CD4-positive, alpha-beta T cell treated with Interleukin-2 at 100 ng/mL for 4 hours (primary cell): Measurements from ENCODE around the gene LCE1D.

Experiments
- DNase-seq: peaks from one replicate; pipeline ENCODE4 v3.0.0-alpha.2; 2020; ENCODE audit warnings: low spot score

The LCE1D gene, protein sequence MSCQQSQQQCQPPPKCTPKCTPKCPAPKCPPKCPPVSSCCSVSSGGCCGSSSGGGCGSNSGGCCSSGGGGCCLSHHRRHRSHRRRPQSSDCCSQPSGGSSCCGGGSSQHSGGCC

DNA sequence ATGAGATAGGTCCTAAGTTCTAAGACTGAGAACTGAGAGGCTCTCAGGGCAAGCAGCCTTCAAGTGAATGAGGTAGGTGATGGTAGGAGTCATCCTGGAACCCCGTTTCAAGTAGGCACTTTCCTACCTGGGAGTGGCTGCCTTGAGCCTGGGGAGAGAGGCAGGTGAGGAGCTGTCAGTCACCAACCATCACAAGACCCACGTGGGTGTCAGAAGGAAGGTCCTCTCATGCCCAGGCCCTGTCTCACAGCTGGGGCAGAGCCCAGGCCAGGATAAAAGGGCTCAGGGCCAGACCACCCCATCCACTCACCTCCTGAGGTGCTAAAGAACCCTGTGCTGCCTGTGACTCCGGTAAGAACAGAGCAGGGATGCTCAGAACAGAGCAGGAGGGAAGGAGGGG lies at the start of gene LCE1D:
Gene LCE1D, plus strand, starts transcription at position 301 of the 400 bp plus-strand sequence. CDS start 1,074 bp downstream, outside the sequence.
- DNase-seq: no peak

DNA sequence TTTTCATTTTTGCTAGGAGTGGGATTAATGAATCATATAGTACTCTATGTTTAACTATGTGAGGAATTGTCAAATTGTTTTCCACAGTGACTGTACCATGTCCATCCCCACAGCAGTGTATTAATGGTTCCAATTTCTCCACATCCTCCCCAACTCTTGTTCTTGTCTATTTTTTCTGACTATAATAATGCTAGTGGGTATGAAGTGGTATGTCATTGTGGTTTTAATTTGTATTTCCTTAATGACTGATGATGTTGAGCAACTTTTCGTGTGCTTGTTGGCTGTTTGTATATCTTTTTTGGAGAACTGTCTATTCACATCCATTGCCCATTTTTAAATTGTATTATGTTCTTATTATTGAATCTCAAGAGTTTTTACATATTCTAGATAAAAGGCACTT lies 48.7 kb upstream of the LCE1D start:
- DNase-seq: no peak

DNA sequence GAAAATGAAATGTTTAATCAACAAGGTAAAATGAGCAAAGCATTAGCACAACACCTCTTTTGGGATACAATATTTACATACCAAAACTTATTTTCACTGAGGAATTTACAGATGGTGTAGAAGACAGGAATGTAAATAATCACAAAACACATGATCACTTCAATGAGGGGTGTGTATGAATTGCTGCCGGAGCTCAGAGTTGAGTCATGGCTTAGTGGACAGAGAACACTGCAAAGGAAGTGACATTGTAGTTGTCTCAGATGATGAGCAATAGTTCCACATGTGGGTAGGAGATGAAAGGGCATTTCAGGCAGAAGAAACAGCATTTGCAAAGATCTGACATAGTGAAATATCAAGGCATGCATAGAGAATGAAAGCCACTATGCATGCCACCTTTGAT lies 44.3 kb upstream of the LCE1D start:
- DNase-seq: no peak

DNA sequence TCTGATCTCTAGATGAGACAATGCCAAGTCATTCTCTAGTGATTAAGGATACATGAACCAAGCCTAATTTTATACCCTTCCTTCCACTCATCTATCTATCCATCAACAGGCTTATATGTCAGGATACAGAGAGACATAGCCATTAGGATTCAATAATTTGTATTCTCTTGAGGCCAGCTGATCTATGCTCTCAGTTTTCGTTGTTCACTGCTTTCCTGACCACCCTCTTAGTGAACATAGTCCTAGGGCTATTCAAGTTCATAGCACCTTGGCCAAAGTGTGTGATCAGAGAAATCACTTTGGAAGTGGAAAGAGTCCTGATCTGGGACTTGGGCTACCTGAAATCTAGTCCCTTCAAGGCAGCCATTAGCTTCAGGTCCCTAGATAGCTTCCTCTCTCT lies 42.9 kb upstream of the LCE1D start:
- DNase-seq: no peak

DNA sequence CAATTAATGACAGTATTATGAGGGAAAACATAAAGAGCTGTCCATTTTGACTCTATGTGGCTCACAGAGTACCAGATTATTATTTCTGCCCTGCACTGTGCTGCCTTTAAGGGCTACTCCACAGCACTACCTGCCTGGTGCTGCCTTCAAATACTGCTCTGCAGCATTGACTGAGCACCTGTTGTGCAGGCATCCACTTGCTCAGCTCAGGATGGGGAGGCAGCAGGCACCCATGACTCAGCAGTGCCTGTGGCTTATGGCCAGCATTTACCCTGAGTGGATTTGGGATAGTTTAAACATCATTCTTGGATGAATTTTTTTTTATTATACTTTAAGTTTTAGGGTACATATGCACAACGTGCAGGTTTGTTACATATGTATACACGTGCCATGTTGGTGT lies 39.6 kb upstream of the LCE1D start:
- no peak for DNase-seq

DNA sequence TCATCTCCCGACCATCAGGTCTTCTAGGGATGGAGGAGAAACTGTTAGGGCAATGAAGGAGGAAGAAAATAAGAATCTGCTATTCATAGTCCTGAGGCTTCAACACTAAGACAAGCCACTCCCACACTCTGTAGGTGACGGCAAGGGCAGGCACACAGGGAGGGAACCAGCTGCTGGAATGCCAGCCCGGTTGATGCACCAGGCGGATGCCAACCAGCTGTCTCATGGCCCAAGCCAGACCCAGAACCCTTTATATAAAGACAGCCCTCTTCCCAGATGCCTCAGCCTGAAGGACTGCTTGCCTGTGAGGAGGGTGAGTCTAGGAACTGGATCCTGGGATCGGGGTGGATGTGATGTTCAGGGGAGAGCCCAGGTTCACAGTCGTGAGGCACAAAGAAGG lies 38.8 kb upstream of the LCE1D start, which contains the start of gene KPRP:
Gene KPRP, plus strand, starts transcription at position 279 of the 400 bp plus-strand sequence. CDS start 1,564 bp downstream, outside the sequence.
- DNase-seq: no peak

DNA sequence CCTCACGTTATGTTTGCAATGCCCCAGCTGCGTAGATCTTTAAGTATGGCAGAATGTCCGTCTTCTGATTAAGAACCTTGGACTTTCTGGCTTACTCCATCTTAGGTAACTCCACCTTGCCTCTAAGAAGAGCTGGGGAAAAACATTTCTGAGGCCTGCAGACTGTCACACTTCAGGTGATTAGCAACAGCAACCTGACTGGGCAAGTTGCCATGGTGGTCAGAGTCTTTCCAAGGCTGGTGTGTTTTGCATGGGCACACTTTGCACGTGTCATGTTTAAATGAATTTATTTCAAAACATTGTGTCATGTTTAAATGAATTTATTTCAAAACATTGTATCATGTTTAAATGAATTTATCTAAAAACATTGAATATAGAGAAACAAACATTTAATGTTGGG lies 37.9 kb upstream of the LCE1D start:
- DNase-seq: no peak

DNA sequence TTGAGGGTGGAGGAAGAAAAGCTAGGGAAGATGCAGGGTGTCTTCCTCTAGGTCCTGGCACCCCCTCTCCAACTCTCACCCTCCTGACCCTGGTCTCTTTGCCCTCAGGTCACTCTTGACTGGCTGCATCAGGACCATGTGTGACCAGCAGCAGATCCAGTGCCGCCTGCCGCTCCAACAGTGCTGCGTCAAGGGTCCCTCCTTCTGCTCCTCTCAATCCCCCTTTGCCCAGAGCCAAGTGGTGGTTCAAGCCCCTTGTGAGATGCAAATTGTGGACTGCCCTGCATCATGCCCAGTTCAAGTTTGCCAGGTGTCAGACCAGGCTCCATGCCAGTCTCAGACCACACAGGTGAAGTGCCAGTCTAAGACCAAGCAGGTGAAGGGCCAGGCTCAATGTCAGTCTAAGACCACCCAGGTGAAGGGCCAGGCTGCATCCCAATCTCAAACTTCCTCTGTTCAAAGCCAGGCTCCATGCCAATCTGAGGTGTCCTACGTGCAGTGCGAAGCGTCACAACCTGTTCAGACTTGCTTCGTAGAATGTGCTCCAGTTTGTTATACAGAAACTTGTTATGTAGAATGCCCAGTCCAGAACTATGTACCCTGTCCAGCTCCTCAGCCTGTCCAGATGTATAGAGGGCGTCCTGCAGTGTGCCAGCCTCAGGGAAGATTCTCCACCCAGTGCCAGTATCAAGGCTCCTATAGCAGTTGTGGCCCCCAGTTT lies 36.9 kb upstream of the LCE1D start:
- no peak for DNase-seq

DNA sequence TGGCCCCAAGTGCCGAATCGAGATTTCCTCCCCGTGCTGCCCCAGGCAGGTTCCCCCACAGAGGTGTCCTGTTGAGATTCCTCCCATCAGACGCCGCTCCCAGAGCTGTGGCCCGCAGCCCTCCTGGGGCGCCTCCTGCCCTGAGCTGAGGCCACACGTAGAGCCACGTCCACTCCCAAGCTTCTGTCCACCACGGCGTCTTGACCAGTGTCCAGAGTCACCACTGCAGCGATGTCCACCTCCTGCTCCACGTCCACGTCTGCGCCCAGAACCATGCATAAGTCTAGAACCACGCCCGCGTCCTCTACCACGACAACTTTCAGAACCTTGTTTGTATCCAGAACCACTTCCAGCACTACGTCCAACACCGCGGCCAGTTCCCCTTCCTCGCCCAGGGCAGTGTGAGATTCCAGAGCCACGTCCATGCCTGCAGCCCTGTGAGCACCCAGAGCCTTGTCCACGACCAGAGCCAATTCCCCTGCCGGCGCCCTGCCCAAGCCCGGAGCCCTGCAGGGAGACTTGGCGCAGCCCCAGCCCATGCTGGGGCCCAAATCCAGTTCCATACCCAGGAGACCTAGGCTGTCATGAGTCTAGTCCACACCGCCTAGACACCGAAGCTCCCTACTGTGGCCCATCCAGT lies 35.9 kb upstream of the LCE1D start:
- no peak for DNase-seq

DNA sequence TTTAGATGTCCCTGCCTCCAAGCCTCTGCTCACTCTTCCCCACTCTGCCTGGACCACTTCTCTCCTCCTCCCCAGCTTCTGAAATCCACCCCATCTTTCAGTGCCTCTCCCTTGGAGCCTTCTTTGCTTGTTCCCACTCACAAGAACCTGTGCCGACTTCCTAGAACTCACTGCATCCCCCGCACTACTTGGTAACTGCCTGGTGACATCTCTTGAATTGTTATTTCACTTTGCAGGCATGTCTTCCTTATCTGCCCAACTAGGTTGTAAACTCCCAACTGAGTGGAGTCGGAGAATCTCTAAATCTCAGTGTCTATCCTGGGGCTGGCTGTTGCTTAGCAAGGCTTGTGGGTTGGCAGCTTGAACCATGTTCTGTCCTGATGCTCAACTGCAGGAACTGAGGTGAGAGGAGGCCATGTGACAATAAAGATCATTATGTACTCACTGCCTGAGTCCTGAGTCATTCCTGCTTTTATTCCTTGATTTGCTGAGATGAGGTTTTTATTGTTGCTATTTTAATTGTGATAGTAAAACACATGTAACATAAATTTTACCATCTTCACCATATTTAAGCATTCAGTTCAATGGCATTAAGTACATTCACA lies 34.8 kb upstream of the LCE1D start:
- DNase-seq: no peak

DNA sequence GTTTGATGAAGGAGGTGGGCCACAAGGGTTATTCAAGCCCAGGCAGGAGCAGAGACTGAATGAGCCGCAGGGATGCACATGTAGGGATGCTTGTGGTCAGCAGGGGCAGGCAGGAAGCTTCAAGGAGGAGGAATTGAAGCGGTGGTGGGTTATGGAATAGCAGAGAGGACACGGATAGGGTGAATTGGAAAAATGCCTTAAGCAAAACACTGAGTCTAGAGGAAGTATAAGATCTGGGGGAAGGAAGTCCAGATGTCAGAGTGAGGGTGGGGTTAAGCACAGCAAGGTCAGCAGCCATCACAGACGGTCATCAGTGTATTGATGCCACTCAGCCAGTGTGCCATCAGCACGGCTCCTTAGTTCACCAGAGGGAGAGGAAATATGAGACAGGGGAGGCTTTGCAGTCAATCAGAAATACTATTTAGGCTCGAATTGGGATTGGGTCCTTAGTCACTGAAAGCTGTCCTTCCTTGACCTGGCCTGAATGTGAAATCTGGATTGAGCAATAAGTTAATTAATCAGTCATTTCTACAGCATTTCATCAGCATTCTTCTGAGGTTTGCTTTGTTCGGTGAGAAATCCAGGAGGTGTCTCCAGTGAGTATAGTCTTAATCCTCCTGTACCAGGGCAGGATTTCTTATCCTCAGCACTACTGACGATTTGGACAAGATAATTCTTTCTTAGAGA lies 27.5 kb upstream of the LCE1D start:
- DNase-seq: no peak

DNA sequence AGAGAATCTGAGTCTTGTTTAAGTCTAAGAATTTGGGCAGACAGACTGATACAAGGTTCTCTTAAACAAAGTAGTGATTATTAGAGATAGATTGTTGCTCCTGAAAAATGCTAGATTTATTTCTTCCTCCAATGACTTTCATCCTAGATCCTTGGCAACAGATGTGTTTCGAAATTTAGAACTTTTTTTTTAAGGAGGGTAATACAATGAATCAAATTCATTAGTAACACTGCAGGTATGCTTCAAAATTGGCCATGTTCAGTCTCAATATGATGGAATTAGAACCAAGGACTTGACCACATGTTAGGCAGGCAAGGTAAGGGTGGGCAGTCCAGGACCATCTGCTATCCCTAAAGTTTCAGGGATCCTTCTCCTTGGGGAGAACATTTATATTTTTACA lies 26.1 kb upstream of the LCE1D start:
- DNase-seq: no peak

DNA sequence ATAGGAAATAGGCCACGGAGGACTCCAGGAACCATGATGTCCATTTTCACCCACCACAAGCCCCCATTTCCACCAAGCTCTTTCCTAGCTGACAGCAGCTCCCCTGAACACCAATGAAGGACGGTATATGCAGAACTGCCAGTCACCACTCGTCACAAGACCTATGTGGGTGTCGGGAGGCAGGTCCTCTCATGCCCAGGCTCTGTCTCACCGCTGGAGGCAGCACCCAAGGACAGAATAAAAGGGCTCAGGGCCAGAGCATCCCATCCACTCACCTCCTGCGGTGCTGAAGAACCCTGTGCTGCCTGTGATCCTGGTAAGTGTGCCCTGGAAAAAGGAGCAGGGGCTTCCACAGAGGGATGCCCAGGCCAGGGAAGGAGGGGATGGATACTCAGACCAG lies 21.6 kb upstream of the LCE1D start, which contains the start of gene LCE1F:
Gene LCE1F, plus strand, starts transcription at position 266 of the 400 bp plus-strand sequence. CDS start 1,232 bp downstream, outside the sequence.
- DNase-seq: no peak

DNA sequence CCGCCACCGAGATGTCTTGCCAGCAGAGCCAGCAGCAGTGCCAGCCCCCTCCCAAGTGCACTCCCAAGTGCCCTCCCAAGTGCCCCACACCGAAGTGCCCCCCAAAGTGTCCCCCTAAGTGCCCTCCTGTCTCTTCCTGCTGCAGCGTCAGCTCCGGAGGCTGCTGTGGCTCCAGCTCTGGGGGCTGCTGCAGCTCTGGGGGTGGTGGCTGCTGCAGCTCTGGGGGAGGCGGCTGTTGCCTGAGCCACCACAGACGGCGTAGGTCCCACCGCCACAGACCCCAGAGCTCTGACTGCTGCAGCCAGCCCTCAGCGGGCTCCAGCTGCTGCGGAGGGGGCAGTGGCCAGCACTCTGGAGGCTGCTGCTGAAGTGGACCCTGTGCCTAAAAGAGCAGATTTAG lies 20.2 kb upstream of the LCE1D start:
- no peak for DNase-seq

DNA sequence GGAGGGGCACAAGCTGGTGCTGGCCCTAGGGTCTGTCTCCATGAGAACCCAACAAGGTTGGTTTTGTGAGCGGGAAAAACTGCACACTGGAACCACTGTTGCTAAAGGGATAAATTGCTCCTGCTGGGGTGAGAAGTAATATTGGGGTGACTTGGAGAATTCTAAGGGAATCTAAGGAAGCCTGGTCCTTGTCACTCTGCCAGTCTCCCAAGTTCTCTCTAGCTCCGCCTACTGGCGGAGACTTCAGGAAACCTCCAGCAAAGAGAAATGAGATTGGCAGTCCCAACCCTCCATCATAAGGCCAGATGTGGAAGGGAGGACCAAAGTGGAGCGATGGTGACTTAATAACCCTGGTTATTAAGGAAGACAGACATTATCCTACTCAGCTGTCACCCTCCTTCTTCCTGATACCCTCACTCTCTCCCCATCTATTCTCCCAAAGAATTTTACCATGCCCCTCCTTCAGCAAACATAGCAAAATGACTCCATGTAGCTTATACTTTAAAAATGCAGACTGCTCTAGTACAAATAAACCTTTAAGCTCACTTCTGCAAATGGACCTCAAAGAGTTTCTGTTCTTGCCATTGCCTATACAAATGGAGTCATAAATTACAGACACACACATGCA lies 18.9 kb upstream of the LCE1D start:
- DNase-seq: no peak

DNA sequence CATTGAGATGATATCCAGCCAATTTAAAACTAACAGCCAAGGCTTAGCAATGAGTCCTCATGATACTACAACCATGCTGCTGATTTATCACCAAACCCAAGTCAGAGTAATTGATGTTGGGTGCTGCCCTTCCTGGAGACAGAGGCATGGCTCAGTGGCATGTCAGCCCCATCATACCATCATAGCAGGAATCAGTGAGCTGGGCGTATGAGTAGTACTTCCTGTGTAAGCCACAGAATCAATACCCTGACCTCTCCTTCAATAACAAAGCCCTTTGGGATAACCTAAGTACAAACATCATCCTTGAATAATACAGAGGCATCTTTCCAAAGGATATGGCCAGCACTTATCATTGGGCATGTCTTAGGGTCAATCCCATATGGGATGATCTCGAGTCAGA lies 13.4 kb upstream of the LCE1D start:
- no peak for DNase-seq

DNA sequence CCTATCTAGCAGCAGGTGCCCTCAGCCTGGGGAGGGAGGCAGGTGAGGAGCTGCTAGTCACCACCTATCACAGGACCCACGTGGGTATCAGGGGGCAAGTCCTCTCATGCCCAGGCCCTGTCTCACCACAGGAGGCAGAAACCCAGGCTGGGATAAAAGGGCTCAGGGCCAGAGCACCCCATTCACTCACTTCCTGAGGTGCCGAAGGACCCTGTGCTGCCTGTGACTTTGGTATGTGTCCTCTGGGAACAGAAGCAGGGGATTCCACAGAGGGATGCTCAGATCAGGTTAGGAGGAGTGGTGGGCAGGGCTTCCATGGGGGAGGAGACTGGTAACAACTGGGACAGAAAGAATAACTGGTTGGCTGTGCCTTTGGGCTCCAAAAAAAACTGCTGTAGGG lies 10.4 kb upstream of the LCE1D start, which contains the start of gene LCE1E:
Gene LCE1E, plus strand, starts transcription at position 181 of the 400 bp plus-strand sequence. CDS start 1,043 bp downstream, outside the sequence.
- no peak for DNase-seq

DNA sequence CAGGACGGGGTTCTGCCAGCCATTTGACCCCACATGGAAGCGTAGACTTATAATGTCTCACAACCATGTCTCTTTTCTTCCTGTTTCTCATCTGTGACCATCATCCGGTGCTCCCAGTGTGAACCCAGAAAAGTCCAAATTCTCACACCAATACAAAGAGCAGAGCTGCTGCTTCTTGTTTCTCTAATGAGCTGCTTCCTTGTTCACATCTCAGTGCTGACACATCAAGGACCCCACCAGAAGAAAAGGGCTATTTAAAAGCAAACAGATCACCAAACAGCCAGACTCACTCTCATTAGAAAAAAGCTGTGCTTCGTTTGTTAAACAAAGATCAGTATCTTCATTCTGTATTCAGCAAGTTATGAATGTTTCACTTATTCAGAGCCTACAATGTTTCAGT lies 835 bp upstream of the LCE1D start:
- no peak for DNase-seq

DNA sequence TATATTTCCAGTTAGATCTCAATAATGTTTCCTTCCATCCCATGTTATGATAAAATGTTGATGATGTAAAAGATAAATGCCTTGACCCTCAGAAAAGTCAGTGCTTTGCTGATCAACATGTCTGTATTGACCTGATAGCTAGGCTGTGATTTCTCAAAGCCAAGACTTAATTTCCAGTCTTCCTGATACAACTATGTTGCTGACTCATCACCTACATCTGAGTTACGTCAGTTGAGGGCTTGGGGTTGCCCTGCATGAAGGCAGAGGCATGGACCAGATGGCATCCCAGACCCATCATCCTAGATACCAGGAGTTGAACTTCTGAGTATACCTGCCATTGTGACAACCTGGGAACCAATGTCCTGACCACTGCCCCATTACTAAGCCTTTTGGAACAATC lies 4.8 kb downstream of the LCE1D start:
- DNase-seq: no peak

DNA sequence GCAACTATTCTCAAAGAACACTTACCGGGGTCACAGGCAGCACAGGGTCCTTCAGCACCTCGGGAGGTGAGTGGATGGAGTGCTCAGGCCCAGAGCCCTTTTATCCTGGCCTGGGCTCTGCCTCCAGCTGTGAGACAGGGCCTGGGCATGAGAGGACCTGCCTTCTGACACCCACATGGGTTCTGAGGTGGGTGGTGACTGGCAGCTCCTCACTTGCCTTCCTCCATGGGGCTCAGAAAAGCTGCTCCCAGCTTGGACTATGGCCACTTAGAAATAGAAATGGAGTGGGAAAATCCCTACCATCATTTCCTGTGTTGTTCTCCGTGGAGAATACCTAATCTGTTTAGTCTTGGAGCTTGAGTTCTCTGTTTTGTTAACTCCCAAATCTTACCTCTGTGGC lies 10.1 kb downstream of the LCE1D start, which contains the start of gene LCE1C:
Gene LCE1C, minus strand, starts transcription at position 76 of the 400 bp plus-strand sequence. CDS start 1,173 bp downstream, outside the sequence.
- no peak for DNase-seq

DNA sequence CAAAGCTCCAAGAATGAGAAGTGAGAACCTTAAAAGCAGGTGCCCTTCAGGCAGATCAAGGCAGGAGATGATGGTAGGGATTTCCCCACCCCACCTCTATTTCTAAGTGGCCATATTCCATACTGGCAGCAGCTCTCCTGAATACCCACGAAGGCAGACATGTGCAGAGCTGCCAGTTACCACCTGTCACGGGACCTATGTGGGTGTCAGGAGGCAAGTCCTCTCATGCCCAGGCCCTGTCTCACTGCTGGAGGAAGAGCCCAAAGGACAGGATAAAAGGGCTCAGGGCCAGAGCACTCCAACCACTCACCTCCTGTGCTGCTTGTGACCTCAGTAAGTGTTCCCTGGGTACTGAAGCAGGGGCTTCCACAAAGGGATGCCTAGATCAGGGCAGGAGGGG lies 14.5 kb downstream of the LCE1D start:
- no peak for DNase-seq

DNA sequence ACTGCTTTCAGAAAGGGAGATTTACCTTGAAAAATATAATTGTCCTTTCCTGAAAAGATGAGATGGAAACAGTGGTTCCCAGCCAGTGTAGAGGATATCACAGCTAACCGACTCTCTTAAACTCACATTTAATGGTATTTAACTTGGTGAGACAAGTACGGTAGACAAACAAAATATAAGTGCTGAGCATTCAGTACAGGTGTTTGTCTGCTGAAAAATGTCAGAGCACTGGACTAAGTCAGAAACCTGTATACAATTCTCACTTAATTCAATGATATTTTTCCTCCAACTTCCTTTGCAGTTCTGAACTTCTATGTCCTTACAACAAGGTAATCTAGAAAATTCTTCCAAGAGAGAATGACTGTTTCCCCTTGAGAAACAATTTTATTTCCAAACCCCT lies 15.2 kb downstream of the LCE1D start, which contains the start of gene LCE1B:
Gene LCE1B, plus strand, starts transcription at position 301 of the 400 bp plus-strand sequence. CDS start 476 bp downstream, outside the sequence.
- no peak for DNase-seq
